GM12891 (cell line): ENCODE results near the gene CKAP4.
A peak's percentile ranks its signal among the peaks of the same experiment; 100 is the strongest.

Experiments
- DNase-seq: peaks from one replicate; pipeline ENCODE4 v3.0.0; 2011; ENCODE audit warnings: low spot score; ENCODE audit not compliant: insufficient read length
- FAIRE-seq: peaks from 2 replicates; lab custom pipeline; 2011; peaks lifted over from hg19 to GRCh38; lab: Jason Lieb, UNC
- PAX5 ChIP-seq: IDR thresholded peaks from 2 replicates; pipeline ENCODE4 v1.6.1; 2011; ENCODE audit warnings: low read length, moderate library complexity, mild to moderate bottlenecking; ENCODE audit not compliant: insufficient read depth, severe bottlenecking
- POLR2A ChIP-seq: IDR thresholded peaks from 2 replicates; pipeline ENCODE4 v1.6.1; 2011; ENCODE audit warnings: low read depth, low read length, control low read depth
- POLR2AphosphoS5 ChIP-seq: IDR thresholded peaks from 2 replicates; pipeline ENCODE4 v1.6.1; 2011; ENCODE audit warnings: low read depth, low read length, control low read depth
- POU2F2 ChIP-seq: IDR thresholded peaks from 2 replicates; pipeline ENCODE4 v1.6.1; 2011; ENCODE audit warnings: low read depth, mild to moderate bottlenecking, control low read depth, low read length, moderate library complexity
- SPI1 ChIP-seq: IDR thresholded peaks from 2 replicates; pipeline ENCODE4 v1.6.1; 2011; ENCODE audit warnings: low read depth, low read length, control low read depth
- TAF1 ChIP-seq: IDR thresholded peaks from 2 replicates; pipeline ENCODE4 v1.6.1; 2011; ENCODE audit warnings: low read depth, low read length, control low read depth

CKAP4 gene

DNA sequence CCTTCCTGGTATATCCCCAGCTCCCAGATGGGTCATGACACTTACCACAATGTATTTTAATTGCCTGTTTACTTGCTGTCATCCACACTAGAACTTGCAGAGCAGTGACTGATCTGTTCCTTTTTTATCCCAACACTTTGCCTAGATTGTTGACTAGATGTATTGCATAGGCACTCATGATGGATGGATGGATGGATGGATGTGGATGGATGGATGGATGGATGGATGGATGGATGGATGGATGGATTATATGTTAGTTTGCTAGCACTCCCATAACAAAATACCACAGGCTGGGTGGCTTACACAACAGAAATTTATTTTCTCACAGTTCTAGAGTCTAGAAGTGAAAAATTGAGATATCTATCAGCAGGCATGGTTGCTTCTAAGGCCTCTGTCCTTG lies 8.7 kb upstream of the CKAP4 start:
- no peak for FAIRE-seq
- TF ChIP-seq POU2F2 (no peak), PAX5 (no peak)
- DNase-seq: no peak

DNA sequence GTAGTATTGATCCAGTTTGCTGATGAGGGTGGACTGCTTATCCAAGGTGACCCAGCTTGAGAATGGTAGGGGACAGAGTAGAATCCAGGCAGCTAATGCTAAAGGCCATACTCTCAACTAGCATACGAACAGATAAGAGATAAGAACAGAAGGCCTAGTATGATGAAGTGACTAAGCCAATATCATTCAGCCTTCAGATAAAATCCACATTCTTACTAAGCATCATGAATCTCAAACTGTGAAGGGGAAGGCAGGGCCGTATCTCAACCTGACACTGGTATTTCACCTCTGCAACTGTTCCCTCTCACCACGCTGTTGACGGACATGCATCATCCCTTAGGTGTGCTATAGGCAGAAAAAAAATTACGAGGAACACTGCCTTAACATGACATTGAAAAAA lies 8.1 kb upstream of the CKAP4 start:
- FAIRE-seq (no peak), DNase-seq (no peak)
- TF ChIP-seq POLR2A (no peak), SPI1 (no peak), POLR2AphosphoS5 (no peak)

DNA sequence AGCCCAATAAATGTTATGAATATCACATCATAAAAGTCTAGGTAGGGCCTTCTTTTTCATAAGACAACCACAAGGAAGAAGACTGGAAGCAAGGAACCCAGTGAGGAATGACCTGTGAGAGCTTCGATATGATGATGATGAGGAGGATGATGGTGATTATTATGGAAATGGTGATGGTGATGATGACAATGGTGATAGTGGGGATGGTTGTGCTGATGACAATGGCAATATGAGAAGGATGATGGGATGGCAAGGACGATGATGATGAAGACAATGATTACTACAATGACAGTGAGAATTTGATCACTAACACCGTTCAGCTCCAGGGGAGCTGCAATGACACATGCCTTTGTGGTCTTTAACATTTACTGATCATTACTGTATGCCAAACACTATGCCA lies 7.7 kb upstream of the CKAP4 start:
- DNase-seq (no peak), FAIRE-seq (no peak)
- no peak for TF ChIP-seq POU2F2
- TF ChIP-seq PAX5: no peak
- no peak for TF ChIP-seq TAF1
- TF ChIP-seq POLR2AphosphoS5: no peak
- no peak for TF ChIP-seq SPI1
- no peak for TF ChIP-seq POLR2A

DNA sequence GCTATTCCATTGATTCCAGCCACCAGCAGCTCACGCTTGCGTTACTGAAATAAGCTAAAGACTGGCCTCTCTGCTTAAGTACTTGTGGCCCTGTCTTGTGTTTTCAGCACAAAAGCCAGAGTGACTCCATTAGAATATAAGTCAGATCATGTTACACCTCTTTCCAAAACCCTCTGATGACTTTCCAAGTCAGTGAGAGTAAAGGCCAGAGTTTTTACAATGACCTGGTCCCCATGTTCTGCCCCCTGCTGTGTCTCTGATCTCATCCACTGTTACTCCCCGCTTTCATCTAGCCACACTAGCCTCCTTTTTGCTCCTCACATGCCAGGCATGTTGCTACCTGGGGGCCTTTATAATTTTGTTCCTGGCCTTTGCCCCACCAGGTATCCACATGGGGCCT lies 6.9 kb upstream of the CKAP4 start:
- no peak for FAIRE-seq
- TF ChIP-seq POU2F2: no peak
- no peak for TF ChIP-seq PAX5
- TF ChIP-seq POLR2A: no peak
- no peak for TF ChIP-seq POLR2AphosphoS5
- no peak for TF ChIP-seq SPI1
- TF ChIP-seq TAF1: no peak
- no peak for DNase-seq

GRCh38 chr12:106251631-106252455 lies 4.0 kb upstream of the CKAP4 start:
- TF ChIP-seq POLR2AphosphoS5: no peak
- no peak for TF ChIP-seq POLR2A
- TF ChIP-seq POU2F2: no peak
- no peak for TF ChIP-seq TAF1
- TF ChIP-seq SPI1: no peak
- no peak for TF ChIP-seq PAX5
- DNase-seq (no peak), FAIRE-seq (no peak)

DNA sequence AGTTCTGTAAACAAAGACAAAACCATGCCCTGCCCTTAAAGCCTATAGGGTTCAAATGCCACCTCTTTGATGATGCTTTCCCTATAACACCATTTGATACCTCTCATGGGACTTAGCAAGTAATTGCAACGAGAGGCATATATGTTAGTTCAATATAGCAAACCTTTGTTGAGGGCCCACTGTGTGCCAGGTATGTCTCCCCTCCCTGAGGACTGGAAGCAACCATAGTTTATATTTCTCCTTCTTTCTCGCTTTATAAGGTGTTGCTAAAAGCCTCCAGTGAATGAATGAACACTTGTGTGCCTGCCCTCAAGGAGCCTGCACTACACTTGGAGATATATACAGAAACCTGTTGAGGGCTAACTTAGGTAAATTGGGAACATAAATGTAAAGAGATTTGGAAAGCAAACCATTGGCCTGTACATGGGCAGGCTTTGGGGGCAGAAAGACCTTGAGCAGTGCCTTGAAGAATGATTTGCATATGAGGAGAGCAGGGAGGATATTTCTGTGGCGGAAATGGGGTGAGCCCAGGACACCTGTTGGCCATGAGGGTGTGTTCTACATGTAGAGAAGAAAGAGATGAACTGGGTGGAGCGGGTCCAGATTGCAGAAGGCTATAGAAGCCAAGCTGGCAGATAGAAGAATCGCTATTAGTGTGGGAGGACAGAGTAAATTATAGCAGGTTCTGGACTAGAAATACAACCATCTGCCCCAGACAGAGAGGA lies 1.8 kb upstream of the CKAP4 start:
- FAIRE-seq (peak; percentile 87), DNase-seq (peak; percentile 44)
- TF ChIP-seq POU2F2 (peak; percentile 94; the same call in 1 of the 2 replicates), POLR2A (no peak)

- TF ChIP-seq TAF1: no peak
- TF ChIP-seq SPI1: no peak
- TF ChIP-seq PAX5: no peak
- no peak for TF ChIP-seq POLR2A
- TF ChIP-seq POLR2AphosphoS5: no peak
- no peak for TF ChIP-seq POU2F2
- no peak for DNase-seq
- FAIRE-seq: peak; percentile 82
Observed at GRCh38 chr12:106248846-106249371, 1.1 kb upstream of the CKAP4 start.

DNA sequence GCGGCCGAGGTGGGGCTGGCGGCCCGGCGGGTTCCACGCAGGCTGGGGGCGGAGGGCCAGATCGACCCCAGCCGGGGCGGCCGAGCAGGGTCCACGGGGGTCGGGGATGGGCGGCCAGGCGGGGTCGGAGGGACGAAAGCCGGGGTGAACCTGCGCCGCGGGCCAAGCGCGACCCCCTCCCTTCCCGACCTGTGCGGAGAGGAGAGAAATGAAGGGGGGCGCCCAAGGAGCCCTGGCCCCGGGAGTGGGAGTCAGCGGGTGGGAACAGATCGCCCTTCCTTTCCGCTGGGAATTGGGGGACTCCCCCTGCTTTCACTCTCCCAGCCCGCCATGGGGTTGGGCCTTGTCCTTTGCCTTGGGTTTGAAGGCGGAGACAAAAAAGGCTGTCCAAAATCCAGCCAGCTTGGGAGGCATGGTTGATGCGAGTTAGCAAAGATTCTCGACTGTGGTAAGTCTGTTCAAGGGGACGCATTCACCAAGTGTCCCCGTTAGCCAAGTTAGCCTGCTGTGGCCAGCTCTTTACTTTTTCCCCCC lies 559 bp upstream of the CKAP4 start:
- FAIRE-seq (no peak), DNase-seq (peak; percentile 35)
- TF ChIP-seq PAX5: no peak
- TF ChIP-seq SPI1: no peak
- TF ChIP-seq POU2F2: no peak
- no peak for TF ChIP-seq POLR2A
- no peak for TF ChIP-seq TAF1
- TF ChIP-seq POLR2AphosphoS5: no peak

DNA sequence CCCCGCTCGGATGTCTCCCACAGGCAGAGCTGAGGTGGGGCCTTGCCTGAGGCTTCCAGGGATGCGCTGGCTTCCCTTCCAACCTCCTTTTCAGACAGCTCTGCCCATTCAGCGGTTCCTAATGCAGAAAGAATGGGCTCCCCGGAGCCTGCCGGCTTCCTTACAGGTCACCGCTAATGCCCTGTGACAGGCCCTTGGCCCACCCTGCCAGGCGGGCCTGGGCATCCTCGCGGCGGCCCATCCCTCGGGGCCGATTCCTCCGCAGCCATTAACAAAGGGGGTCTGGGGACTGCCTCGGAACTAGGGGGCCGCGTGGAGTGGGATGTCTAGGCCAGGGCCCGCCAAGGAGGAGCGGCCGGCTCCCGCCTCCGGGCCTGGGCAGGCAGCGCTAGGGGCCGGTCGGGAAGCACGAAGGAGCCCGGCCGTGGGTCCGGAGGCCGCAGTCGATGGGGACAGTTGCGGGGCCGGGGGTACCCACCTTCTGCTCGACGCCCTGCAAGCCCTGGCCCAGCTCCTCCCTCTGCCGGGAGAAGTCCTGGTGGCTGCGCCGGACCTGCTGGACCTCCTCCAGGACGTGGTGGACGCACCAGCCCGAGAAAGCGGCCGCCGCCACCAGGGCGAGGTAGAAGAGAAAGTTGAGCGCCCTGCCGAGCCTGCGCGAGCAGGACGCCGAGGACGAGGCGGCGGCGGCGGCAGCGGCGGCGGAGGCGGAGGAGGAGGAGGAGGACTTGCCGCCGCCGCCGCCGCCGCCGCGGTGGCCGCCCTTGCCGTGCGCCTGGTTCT lies 738 bp downstream of the CKAP4 start:
- TF ChIP-seq POU2F2: no peak
- no peak for TF ChIP-seq POLR2AphosphoS5
- no peak for TF ChIP-seq PAX5
- TF ChIP-seq SPI1: no peak
- no peak for TF ChIP-seq TAF1
- TF ChIP-seq POLR2A: no peak
- FAIRE-seq (no peak), DNase-seq (peak; percentile 53)
